RWPE1 (cell line): Measurements from ENCODE around the gene UGP2.
"Not testable (repeated sequence)": the region's sequence is repeated elsewhere in the genome, so short reads cannot be mapped to it uniquely, and the experiment has no call there.

ENCODE experiments used
- CTCF ChIA-PET: fragments of 350-600 bp; sonication (Branson Sonifier 250); formaldehyde crosslinking; extraction: SDS; loops from one replicate; lab custom pipeline; 2021; lab: Yijun Ruan, JAX
- POLR2A ChIA-PET: fragments of 400-600 bp; formaldehyde crosslinking; extraction: SDS; loops from one replicate; lab custom pipeline; 2020; ENCODE audit warnings: antibody characterized with exemption; ENCODE audit not compliant: low non-redundant PET; lab: Yijun Ruan, JAX
- DNase-seq: peaks from one replicate; pipeline ENCODE4 v3.0.0; 2012; ENCODE audit warnings: low spot score
- H3K27ac ChIP-seq: fragments of 450-650 bp; 2 replicates; pipeline ENCODE4 v1.5.1; 2017
- CTCF ChIP-seq: fragments of 450-650 bp; conservative IDR thresholded peaks from 2 replicates; pipeline ENCODE4 v1.5.1; 2017; ENCODE audit warnings: low read depth, mild to moderate bottlenecking

UGP2 gene

DNA sequence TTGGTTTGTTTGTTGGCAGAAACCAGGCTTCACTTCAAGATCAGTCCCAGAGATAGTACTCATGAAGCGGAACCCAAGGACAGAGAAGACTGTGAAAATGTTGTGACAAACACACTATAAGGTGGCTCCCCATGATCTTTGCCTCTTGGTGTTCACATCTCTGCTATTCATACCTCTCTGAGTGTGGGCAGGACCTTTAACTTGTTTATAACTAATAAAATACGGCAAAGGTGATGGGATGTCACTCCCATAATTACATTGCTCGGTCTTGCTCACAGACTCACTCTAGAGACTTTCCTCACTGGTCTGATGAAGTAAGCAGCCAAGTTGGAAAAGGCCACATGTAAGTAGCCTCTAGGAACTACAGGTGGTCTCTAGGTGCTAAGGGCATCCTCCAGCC, 30.6 kb upstream of the UGP2 start:
- ChIA-PET POLR2A (no interaction called here), CTCF (no interaction called here)
- no peak overlapping the region for H3K27ac ChIP-seq
- no peak for DNase-seq
- TF ChIP-seq CTCF = no peak

GRCh38 chr2:63811870-63812269, 29.8 kb upstream of the UGP2 start:
- CTCF ChIA-PET, H3K27ac ChIP-seq, DNase-seq, POLR2A ChIA-PET: not testable (repeated sequence)

GRCh38 chr2:63814114-63814513, 27.6 kb upstream of the UGP2 start:
- DNase-seq = no peak
- H3K27ac ChIP-seq = no peak overlapping the region
- no peak for TF ChIP-seq CTCF
- ChIA-PET POLR2A (no interaction called here), CTCF (interaction anchor here (0.6 kb wide), 1 partner anchor 75 kb away, joined by 3 read pairs; no protein-coding TSS in a partner anchor)

DNA sequence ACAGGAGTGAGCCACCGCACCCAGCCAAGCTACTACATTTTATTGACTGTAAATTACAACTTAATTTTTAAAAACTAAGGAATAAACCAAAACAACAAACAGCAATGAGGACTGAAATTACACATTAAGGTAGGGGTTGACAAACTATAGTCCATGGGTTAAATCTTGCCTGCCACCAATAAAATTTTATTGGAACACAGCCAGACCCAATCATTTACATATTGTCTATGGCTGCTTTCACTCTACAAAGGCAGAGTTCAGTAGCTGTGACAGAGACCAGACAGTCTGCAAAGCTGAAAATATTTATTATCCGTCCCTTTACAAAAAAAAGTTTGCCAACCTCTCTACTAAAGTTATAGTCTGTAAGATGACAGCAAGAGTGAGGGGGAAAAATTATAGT, 24.3 kb upstream of the UGP2 start:
- no peak for DNase-seq
- ChIA-PET CTCF (no interaction called here), POLR2A (no interaction called here)
- no peak for TF ChIP-seq CTCF
- H3K27ac ChIP-seq = no peak overlapping the region

DNA sequence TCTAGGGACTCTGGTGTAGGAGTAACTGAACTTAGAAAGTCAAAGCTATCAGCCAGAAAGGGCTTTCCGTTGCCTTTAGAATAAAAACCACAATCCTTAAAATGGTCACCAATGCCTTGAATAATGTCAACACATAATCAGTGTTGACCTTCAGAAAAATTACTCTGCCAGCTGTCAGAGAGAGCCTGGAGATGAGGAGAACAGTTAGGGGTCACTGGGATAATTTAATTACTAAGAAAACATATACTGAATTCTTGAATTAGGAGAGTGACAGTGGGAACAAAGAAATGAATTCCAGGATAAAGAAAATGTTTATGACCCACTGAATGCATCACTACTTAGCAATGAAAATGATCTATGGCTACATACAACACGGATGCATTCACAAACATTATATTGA, 23.4 kb upstream of the UGP2 start:
- ChIA-PET CTCF (interaction anchor here (1.4 kb wide), 1 partner anchor 120 kb away, joined by 5 read pairs; no protein-coding TSS in a partner anchor), POLR2A (no interaction called here)
- DNase-seq = no peak
- TF ChIP-seq CTCF = no peak
- H3K27ac ChIP-seq = no peak overlapping the region

DNA sequence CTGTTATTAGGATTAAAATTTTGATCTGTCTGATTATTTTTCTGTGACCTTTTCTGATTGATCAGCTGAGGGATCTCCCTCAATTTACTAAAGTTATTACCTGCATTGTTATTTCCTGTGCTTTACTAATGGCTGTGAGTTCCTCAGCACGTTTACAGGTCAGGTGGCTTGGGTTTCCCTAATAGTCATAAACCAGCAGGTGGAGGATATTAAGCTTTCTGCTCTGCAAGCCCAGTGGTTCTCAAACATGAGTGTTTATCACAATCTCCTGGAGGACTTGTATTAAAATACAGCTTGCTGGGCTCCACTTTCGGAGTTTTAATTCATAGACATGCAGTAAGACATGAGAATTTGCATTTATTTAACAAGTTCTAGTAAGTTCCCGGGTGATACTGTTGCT, 22.4 kb upstream of the UGP2 start:
- no peak for TF ChIP-seq CTCF
- ChIA-PET POLR2A (no interaction called here), CTCF (interaction anchor here (0.6 to 1.4 kb wide), 2 partner anchors 102 to 121 kb away, joined by 4 to 5 read pairs; no protein-coding TSS in a partner anchor)
- H3K27ac ChIP-seq = no peak overlapping the region
- no peak for DNase-seq

GRCh38 chr2:63819765-63820717, 21.7 kb upstream of the UGP2 start:
- no peak for DNase-seq
- CTCF ChIA-PET = interaction anchor here (0.6 to 1.4 kb wide), 2 partner anchors 101 to 121 kb away, joined by 4 to 5 read pairs; no protein-coding TSS in a partner anchor
- H3K27ac ChIP-seq = no peak overlapping the region
- POLR2A ChIA-PET = no interaction called here
- TF ChIP-seq CTCF = no peak
